CD4-positive, alpha-beta T cell treated with Interferon alpha-2 for 1 hour (primary cell): Measurements from ENCODE around the gene MROH9.

Experiments used
- DNase-seq, 2 donors: peaks; one replicate each; pipeline ENCODE4 v3.0.0-alpha.2; 2020 to 2022

The MROH9 gene

DNA sequence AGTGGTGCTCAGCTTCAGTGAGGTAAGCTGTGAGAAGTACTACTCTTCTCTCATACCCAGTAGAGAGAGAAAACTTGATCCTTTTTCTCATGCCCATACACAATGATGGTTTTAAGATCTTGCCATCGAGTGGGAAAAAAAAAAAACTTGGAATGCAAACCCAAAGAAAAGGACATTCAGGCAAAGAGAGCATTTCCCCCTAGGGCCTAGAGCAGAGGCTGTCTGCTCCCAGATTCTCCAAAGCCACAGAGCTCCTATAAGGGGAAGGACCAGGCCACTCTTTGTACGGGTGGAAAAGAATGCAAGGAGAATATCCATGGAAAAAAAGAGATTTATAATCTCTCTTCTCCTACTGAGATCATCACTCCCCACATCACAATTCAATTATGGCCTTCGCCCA lies 34.9 kb downstream of the MROH9 start:
- no peak for DNase-seq

DNA sequence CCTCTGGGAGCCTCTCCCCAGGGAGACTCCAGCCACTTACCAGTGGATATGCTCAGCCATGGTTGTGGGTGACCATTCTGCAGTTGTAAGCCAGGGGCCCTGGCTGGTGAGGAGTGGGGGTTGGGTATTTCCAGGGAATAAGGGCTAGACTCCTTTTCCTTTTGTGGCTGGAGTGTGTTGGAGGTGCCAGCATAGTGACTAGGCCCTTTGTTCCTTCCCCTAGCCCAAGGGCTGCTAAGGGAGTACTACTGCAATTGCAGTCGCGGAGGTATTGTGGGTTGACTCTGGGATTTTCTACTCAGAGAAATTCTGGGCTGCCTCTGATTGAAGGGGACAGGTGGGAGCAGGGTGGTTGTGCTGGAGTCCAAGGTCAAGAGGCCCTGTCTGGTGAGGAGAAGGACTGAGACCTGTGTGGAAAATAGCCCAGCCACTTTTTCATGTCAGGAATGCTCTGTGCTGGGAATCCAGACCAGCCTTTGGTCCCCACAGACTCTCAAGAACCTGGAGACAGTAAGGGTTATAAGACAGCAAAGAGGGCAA lies 43.1 kb downstream of the MROH9 start:
- no peak for DNase-seq

DNA sequence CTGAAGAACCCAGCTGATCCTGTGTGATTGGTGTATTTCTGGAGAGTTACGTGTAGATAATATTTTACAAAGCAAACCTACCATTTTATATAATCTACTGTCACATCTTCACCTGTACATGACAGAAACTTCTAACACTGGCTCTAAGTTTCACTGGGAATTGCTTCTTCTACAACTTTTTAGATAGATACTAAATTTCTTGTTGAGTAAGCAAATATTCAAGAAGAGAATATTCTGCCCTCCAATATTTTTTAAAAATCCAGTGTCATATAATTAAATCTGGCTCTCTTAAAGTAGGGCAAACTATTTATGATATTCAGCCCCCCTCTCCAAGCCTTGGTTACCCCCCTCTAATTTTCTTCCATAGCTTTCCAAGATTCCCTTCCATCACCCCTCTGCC lies 50.1 kb downstream of the MROH9 start:
- no peak for DNase-seq

DNA sequence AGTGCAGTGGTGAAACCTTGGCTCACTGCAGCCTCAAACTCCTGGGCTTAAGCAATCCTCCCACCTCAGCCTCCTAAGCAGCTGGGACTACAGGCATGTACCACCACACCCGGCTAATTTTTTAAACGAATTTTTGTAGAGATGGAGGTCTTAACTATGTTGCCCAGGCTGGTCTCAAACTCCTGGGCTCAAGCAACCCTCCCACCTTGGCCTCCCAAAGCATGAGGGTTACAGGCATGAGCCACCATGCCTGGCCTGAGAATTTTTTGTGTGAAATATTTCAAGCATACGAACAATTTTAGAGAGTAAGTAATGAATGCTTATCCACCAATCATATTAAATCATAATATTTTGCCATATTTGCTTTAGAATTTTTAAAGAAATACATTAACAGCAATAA lies 51.6 kb downstream of the MROH9 start:
- DNase-seq, result no peak

DNA sequence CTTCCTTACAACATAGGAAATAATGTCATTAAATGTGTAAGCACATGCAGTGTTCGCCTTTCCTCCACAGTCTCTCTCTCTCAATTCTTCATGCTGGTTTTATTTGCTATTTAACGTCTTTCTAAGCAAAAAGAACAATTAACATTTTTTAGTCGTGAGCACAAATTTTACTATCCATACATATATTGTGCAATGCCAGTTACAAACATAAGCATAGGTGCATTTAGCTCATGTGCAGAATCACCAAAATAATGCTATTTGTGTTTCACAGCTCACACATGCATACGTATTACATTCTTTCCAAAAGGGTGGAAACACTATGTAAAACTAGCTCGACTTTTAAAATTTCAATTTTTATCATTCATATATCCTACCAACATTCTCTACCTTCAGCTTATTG lies 52.1 kb downstream of the MROH9 start:
- no peak for DNase-seq

DNA sequence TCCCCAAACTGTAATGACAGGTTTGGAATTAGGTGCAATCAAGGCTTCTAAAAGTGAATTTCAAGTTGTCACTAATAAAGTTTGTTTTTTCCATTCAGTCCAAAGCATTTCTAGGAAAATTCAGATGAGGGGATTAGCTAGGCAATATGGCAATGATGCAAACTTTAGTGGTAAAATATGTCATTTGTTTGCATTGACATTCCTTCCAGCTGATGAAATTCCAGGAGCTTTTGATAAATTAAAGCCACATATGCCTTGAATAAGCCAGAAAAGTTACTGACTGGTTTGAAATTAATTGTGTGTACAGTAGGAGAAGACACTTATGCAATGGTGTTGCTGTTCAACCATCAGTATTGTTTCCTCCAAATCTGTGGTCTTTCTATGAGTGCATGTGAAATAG lies 57.8 kb downstream of the MROH9 start:
- no peak for DNase-seq

DNA sequence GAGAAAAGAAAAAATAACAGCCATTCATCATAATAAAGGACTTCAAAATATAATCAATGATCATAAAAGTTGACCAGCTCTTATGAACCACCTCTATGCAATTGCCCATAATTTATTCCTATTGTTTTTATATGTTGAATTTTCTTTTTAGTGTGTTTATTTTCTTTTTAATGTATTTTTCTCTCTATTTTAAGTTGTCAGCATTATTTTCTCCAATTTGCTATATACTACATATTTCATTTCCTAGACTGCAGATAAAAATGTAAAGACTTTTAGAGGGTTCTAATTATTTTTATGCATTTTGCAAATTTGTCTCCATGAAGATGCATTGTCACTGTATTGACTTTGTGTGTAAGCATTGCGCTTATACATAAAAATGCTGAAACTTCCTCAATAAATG lies 58.4 kb downstream of the MROH9 start:
- no peak for DNase-seq

DNA sequence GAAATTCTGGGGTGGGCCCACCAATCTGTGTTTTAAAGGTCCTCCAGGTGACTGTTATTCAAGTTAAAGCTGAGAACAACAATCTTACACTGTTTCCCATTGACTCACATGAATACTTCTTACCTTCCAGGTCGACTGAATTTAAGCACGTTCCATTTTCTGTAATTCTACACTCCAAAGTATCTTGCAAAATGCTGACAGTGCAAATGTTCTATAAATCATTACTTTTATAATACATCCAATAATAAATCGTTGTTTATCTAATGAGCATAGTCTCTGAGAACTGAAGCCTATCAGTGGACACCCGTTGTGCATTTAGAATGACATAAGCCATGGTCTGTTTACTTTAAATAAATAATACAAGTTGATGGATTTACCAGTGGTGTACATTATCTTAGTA lies 79.5 kb downstream of the MROH9 start:
- DNase-seq, result no peak

DNA sequence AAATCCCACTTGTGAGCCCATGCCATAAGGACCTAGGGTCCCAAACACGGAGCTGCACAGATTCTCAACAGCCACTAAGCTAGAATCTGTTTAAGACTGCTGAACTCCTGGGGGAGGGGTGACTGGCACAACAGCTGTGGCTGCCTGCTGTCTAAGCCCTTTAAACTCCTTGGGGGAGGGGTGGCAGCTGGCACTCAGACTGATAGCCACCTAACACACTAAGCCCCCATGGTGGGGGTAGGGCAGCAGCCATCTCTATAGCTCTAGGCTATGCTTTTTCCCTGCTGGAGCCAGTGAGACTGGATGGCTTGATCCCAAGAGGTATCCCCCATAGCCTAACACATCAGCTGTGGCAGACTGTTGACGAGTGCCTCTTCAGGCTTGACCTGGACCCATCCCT lies 82.1 kb downstream of the MROH9 start:
- DNase-seq, result no peak

DNA sequence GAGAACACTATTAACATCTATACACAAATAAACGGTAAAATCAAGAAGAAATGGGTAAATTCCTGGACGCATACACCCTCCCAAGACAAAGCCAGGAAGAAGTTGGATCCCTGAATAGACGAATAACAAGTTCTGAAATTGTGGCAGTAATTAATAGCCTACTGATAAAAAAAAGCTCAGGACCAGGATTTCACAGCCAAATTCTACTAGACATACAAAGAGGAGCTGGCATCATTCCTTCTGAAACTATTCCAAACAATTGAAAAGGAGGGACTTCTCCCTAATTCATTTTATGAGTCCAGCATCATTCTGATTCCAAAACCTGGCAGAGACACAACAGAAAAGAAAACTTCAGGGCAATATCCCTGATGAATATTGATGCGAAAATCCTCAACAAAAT lies 84.6 kb downstream of the MROH9 start:
- DNase-seq, result no peak

DNA sequence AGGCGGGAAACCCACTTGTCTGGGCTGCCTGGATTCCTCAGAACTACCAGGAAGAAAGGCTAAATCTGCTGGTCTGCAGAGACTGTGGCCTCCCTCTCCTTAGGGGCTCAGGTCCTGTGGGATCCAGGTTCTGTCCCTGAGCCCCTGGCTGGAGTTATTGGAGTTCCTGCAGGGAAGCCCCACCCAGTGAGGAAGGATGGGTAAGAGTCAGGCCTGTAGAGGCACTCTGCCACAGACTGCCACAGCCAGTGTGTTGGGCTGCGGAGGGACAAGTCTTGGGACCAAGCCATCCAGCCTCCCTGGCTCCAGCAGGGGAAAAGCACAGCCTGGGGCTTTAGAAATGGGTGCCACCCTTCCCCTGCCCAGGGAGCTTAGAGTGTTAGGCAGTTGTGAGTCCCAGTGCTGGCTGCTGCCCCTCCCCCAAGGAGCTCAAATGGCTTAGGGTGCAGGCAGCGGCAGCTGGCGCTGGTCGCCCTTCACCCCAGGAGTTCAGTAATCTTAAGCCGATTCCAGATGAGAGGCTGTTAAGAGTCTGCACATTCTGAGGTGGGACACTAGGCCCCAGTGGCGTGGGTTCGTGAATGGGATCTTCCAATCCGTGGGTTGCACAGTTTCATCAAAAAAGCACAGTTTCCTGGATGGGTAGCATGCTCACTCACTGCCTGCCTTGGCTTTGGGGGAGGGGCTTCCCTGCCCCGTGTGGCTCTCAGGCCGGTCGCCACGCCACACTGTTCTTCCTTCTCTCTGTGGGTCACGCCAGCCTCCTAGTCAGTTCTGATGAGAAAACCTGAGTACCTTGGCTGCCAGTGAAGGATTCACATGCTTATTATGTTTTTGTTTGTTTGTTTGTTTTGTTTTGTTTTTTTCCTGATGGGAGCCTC lies 97.7 kb downstream of the MROH9 start:
- DNase-seq, result no peak

DNA sequence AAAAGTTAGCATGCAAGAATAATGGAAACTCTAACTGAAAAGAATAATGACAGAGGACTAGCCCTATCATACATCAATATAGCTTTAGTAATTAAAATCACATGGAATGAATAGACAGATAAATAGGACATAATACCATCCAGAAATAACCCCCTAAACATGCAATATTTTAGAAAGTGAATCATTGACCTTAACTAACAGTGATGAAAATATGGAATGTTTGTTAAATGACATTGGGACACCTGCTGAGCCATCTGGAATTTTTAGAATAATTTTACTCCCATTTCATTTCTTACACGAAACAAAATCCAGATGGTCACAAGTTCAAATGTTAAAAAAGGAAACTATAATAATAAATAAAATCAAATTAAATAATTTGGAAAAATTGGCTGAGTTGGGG lies 102.3 kb downstream of the MROH9 start:
- no peak for DNase-seq

DNA sequence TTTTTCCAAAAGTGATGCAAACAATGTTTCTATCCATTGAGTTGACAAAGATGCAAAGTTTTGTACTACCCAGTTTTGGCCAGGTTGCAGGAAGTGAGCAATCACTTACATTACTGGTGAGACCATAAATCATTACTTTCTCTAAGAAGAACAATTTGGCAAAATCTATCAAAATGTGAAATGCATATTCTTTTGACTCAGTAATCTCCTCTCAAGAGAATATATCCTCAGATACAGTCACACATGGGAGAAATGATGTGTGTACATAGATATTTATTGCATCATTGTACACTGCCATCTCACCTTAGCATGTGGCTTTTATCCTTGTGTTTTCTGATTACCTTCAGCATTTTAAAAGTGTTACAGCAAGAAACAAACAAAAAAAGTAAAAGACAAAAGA lies 103.0 kb downstream of the MROH9 start:
- DNase-seq, result no peak

DNA sequence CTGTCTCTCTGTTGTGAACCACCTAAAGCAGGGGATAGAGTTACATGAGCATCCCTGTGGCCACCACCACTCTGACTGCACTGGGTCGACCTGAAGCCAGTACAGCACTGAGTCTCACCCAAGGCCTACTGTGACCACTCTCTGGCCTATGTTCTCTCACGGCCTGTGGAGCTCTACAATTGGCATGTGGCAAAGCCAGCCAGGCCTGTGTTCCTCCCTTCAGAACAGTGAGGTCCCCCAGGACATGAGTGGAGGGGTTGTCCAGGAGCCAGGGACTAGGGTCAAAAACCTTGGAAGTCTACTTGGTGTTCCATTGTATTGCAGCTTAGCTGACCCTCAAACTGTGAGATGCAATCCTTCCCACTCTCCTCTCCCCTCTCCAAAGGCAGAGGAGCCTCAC lies 112.7 kb downstream of the MROH9 start:
- no peak for DNase-seq

DNA sequence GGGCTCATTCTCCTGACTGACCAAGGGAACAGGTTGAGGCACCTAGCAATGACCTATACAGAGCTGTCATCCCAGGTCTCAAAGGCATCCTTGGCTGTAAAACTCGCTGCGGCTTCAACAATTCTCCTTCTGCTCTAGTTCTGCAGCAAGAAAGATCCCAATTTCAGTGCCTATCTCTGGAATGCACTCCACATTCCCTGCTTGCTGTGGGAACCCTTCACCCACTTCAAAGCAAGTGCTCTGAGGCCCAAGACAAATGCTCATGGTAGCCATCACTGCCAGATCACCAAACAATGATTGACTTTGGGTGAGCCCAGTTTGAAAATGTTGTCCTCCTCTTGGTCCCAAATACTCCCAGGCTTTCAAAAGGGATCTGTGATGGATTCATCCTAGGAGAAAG lies 117.6 kb downstream of the MROH9 start:
- DNase-seq, result no peak

DNA sequence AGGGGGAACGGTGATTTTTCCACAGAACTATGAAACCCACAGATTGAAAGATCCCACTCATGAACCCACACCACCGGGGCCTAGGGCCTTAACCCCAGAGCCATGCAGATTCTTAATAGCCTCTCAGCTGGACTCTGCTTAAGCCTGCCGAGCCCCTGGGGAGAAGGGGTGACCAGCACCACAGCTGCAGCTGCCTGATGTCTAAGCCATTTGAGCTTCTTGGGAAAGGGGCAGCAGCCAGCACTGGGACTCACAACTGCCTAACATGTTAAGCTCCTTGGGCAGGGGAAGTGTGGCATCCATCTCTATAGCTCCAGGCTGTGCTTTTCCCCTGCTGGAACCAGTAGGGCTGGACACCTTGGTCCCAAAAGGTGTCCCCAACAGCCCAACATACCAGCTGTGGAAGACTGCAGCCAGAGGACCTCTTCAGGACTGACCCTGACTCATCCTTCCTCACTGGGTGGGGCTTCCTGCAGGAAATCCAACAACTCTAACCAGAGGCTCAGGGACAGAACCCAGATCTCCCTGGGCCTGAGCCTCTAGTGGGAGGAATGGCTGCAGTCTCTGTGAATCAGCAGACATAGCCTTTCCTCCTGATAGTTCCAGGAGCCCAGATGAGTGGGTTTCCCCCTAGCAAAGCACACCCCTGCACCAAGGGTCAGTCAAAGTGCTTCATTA lies 120.8 kb downstream of the MROH9 start:
- DNase-seq, result no peak

DNA sequence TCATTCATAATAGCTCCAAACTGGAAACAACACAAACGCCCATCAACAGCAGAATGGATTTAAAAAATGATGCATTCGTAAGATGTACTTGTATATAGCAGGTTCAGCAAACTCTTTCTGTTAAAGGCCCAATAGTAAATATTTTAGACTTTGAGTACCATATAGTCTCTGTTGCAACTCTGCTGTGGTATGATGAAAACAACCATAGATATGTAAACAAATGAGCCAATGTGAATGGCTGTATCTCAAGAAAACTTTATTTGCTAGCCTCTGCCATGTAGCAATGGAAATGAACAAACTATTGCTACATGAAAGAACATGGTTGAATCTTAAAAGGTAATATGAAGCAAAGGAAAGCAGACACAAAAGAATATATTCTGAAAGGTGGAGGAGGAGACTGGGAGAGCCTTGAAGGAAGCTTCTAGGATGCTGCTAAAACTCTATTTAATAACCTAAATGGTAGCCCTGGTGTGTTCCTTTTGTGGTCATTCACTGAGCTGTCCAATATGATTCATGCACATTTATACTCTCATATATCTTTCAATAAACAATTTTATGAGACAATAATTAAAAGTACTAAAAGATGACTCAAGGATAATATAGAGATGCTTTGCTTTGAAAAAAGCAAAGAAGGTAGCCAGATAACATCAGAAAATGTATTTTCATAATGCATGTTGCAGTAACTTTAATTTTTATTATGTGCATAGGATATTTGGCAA lies 126.2 kb downstream of the MROH9 start:
- no peak for DNase-seq

DNA sequence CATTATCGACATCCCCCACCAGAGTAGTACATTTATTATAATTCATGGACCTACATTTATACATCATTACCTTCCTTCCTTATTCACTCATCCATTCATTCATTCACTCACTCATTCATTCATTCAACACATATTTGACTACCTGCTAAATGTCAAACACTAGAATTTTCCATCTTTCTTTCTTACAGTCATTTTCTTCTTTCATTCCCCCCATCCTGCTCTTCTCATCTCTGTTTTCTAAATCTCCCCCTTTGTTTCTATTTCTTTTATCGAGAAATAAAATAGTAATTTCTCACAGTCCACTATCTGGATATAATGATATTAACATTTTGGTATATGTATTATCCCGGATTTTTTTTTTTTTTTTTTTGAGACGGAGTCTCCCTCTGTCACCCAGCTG lies 127.6 kb downstream of the MROH9 start:
- no peak for DNase-seq

DNA sequence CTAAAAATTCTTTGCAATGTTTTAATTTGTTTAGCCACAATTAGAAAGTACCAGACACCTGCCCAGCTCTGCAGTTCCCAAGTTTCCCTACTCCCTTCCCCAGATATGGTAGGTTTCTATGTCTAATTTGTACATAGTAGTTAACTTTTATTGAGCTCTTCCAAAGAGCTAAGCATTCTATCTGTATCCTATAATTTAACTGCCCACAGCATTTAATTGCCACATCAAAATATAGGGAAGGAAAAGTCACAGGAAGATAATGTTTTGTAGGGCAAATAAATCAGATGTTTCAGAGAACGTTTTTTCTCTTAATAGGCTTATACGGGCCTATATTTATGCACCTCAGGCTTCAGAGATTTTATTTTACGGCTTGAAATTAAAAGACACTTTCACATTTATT lies 139.7 kb downstream of the MROH9 start:
- no peak for DNase-seq

DNA sequence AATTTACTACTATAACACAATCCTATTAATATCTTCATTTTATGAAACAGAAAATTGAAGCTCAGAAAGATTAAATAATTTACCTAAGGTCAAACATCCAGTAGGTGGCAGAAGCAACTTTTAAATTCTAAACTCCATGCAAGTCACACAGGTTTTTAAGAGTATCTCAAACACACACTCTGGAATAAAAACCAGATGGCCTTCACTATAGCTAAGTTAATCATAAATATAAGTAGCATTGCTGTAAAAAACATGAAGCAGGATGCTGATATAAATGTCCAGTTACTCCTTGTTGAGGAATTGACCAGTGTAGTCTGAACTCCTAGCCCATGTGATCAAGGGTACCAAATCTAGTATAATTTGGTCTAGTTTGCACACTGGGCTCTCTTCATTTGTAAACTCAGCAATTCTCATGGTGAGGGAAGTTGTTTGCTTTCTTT lies 146.0 kb downstream of the MROH9 start:
- no peak for DNase-seq

DNA sequence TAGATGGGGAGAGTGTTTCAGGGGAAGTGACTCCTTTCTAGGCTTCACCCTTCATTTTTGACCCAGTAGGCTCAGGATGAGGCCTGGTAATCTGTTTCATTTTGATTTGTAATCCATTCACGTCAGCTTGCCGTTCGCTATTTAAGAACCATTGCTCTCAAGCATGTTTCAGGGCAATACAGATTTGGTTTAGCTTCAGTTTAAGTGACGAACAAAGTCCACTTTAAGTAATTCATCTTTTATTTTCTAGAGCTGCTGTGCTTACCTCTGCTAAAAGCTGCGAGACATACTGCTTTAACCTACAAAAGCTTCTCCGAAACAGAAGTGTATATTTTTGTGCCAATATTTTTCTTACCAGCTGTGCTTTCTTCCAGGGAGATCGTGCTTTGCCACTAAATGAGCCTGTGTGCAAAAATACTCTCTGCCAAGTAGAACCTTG lies 146.4 kb downstream of the MROH9 start:
- no peak for DNase-seq

DNA sequence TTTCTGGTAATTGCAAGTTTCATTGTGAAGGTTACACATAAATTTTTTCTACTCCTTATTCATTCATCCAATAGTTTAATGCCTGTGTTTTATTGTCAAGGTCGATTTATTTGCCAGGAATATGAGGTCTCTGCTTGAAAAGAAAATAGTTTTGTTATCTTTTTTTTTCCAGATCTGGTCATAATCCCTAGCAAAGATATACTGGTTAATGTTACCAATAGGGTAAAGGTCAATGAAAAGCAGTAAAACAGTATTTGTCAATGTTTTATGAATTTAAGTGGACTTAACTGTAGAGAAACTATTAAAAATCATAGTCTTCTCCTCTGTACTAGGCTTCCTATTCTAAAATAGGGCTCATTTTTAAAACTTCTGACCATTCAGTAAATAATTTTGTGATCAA lies 147.3 kb downstream of the MROH9 start:
- no peak for DNase-seq

DNA sequence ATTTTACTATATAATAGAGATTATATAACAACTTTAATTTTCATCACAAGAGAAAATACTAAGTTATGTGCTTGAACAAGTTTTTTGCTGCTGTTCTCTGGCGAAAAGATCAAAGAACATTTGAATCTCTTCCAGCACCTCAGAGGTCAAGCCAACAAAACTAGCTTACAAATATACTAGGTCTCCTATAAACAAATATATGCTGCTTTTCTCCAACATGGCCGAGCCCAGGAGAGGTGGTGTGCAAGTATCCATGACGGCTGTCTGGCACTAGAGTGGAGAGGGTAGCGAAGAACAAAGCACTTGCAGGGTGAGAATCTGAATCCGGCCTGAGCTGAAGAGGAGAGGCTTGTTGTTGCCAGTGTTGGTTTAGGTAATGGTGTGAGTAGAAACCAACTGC lies 147.9 kb downstream of the MROH9 start:
- no peak for DNase-seq

DNA sequence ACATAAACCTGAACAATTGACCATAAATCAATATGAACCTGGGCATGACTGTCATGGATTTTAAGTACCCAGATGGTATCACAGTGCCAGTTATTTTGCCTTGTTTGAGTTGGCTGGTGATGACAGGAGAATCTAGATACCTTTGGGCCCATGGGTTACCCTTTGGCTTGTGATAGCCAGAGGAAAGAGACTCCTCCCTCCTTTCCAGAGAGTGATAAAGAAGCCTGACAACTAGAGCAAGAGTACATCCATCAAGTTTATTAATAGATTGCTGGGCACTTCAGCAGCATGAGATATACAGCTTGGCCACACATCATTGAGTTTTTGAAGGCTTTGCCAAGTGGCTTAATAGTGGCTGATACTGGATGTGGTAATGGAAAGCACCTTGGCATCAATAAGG lies 148.8 kb downstream of the MROH9 start:
- no peak for DNase-seq
